GM11168 (cell line): Measurements from ENCODE around the gene RASGRP4.
"Not testable (repeated sequence)": the region's sequence is repeated elsewhere in the genome, so short reads cannot be mapped to it uniquely, and the experiment has no call there.

ENCODE experiments used
- in situ Hi-C: fragments of 300-500 bp; cut with MboI; formaldehyde crosslinking; loops from one replicate; pipeline ENCODE4 v1.12.0; 2022; ENCODE audit warnings: low sequenced_read_pairs; ENCODE audit not compliant: unreplicated experiment

Gene RASGRP4

GRCh38 chr19:38420935-38421334 is 5.1 kb downstream of the RASGRP4 start:
- in situ Hi-C loops = no loop called here

- in situ Hi-C loops = no loop called here
Measured at GRCh38 chr19:38417544-38418506, 8.2 kb downstream of the RASGRP4 start.

- in situ Hi-C loops = no loop called here
Measured at GRCh38 chr19:38417146-38417543, 8.9 kb downstream of the RASGRP4 start.

- in situ Hi-C loops = no loop called here
Measured at GRCh38 chr19:38413416-38413815, 12.6 kb downstream of the RASGRP4 start.

- in situ Hi-C loops = no loop called here
Measured at GRCh38 chr19:38412961-38413360, 13.1 kb downstream of the RASGRP4 start.

GRCh38 chr19:38412491-38412890 is 13.5 kb downstream of the RASGRP4 start:
- in situ Hi-C loops = no loop called here

- in situ Hi-C loops = not testable (repeated sequence)
Measured at GRCh38 chr19:38411898-38412297, 14.1 kb downstream of the RASGRP4 start.

GRCh38 chr19:38411041-38411712 is 14.8 kb downstream of the RASGRP4 start:
- in situ Hi-C loops = no loop called here

GRCh38 chr19:38410407-38410806 is 15.6 kb downstream of the RASGRP4 start:
- in situ Hi-C loops = not testable (repeated sequence)

- in situ Hi-C loops = no loop called here
Measured at GRCh38 chr19:38409631-38410133, 16.3 kb downstream of the RASGRP4 start.

GRCh38 chr19:38405276-38405675 is 20.7 kb downstream of the RASGRP4 start:
- in situ Hi-C loops = no loop called here

GRCh38 chr19:38404858-38405257 is 21.2 kb downstream of the RASGRP4 start:
- in situ Hi-C loops = no loop called here

- in situ Hi-C loops = no loop called here
Measured at GRCh38 chr19:38402967-38403674, 22.9 kb downstream of the RASGRP4 start, which contains the start of gene FAM98C. TSS of gene FAM98C (plus strand) at chr19:38403093. CDS start at chr19:38403154, 61 bp downstream.

- in situ Hi-C loops = no loop called here
Measured at GRCh38 chr19:38402623-38402966, 23.4 kb downstream of the RASGRP4 start.

GRCh38 chr19:38401148-38401547 is 24.9 kb downstream of the RASGRP4 start:
- in situ Hi-C loops = no loop called here

- in situ Hi-C loops = no loop called here
Measured at GRCh38 chr19:38400361-38400760, 25.7 kb downstream of the RASGRP4 start.

GRCh38 chr19:38399537-38399936 is 26.5 kb downstream of the RASGRP4 start:
- in situ Hi-C loops = loop anchor here (10.0 kb wide), 1 partner anchor 475 kb away; the partner anchor contains the start of gene RINL

GRCh38 chr19:38399081-38399480 is 26.9 kb downstream of the RASGRP4 start:
- in situ Hi-C loops = loop anchor here (10.0 kb wide), 1 partner anchor 476 kb away; the partner anchor contains the start of gene RINL

GRCh38 chr19:38395381-38396114 is 30.5 kb downstream of the RASGRP4 start:
- in situ Hi-C loops = loop anchor here (10.0 kb wide), 1 partner anchor 479 kb away; the partner anchor contains the start of gene RINL
